NB4 (cell line): ENCODE results near the gene VWA2.

Experiments
- DNase-seq: peaks from one replicate; pipeline ENCODE4 v3.0.0; 2010; ENCODE audit warnings: low read depth
- H3K4me3 ChIP-seq: one replicate; pipeline ENCODE4 v1.5.1; 2011; ENCODE audit warnings: mild to moderate bottlenecking, low read depth, low read length, moderate library complexity
- MAX ChIP-seq: IDR thresholded peaks from 2 replicates; pipeline ENCODE4 v1.6.1; 2011; ENCODE audit warnings: low read depth, low read length
- MYC ChIP-seq: IDR thresholded peaks from 2 replicates; pipeline ENCODE4 v1.6.1; 2011; ENCODE audit warnings: low read depth, low read length
- POLR2A ChIP-seq: IDR thresholded peaks from 2 replicates; pipeline ENCODE4 v1.6.1; 2011; ENCODE audit warnings: mild to moderate bottlenecking; ENCODE audit not compliant: insufficient read length; ENCODE audit errors: extremely low read depth
- TF ChIP-seq, protein P1 (sequence below): IDR thresholded peaks from one replicate; pipeline ENCODE4 v1.5.1; 2012; ENCODE audit warnings: low read depth, low read length

The VWA2 gene

GRCh38 chr10:114293075-114293474 is 54.0 kb downstream of the VWA2 start:
- DNase-seq = no peak
- TF ChIP-seq, protein P1, sequence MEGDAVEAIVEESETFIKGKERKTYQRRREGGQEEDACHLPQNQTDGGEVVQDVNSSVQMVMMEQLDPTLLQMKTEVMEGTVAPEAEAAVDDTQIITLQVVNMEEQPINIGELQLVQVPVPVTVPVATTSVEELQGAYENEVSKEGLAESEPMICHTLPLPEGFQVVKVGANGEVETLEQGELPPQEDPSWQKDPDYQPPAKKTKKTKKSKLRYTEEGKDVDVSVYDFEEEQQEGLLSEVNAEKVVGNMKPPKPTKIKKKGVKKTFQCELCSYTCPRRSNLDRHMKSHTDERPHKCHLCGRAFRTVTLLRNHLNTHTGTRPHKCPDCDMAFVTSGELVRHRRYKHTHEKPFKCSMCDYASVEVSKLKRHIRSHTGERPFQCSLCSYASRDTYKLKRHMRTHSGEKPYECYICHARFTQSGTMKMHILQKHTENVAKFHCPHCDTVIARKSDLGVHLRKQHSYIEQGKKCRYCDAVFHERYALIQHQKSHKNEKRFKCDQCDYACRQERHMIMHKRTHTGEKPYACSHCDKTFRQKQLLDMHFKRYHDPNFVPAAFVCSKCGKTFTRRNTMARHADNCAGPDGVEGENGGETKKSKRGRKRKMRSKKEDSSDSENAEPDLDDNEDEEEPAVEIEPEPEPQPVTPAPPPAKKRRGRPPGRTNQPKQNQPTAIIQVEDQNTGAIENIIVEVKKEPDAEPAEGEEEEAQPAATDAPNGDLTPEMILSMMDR = no peak
- TF ChIP-seq MYC = no peak
- no peak for TF ChIP-seq MAX
- TF ChIP-seq POLR2A = no peak
- no peak overlapping the region for H3K4me3 ChIP-seq

DNA sequence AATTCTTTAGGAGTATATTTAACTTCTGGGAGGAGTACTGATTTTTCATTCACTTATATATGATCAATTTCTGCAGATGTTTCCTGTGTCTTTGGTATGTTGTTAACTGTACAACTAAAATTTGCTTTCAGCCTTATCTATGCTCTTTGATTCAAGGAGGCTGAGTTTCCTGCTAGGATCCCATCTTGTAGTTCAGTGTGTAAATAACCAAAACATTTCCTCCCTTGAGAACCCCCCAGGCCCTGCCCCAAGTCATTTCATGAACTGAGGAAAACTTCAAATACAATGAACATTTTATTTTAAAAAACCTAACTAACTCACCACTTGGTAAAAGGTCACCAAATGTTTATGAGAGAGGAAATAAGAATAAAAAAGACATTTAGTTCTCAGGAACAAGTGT is 55.5 kb downstream of the VWA2 start:
- no peak for DNase-seq
- no peak overlapping the region for H3K4me3 ChIP-seq
- TF ChIP-seq, protein P1 = no peak
- no peak for TF ChIP-seq MAX
- no peak for TF ChIP-seq MYC
- no peak for TF ChIP-seq POLR2A

GRCh38 chr10:114295393-114295792 is 56.3 kb downstream of the VWA2 start:
- H3K4me3 ChIP-seq = no peak overlapping the region
- no peak for DNase-seq
- no peak for TF ChIP-seq POLR2A
- TF ChIP-seq MAX = no peak
- TF ChIP-seq, protein P1 = no peak
- TF ChIP-seq MYC = no peak

DNA sequence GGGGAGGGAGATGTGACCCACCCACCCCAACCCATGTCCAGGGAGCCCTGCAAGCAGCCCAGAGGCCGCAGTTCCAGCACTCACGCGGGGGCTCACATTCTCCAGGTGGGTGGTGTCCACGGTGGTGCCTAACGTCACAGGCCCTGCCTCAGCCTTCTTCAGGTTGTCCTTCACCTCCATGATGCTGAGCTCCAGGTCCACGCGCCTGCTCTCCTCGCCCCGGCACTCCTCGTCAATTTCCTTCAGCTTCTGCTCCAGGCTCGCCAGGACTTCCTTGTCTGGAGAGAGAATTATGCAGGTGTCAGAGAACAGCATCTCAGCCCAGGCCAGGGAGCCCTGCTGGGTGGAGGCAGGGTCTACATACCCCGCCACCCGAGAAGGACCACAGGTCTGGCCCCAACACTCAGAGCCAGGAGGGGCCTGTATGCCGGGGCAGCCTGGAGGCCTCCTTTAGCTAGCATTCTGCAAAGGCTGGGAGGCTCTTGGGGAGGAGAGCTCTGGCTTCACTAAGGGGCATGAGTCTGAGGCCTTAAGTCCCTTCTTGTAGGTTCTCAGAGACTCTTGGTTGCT is 58.2 kb downstream of the VWA2 start:
- TF ChIP-seq POLR2A = no peak
- TF ChIP-seq MYC = no peak
- no peak for TF ChIP-seq MAX
- TF ChIP-seq, protein P1 = no peak
- no peak for DNase-seq
- H3K4me3 ChIP-seq = no peak overlapping the region

DNA sequence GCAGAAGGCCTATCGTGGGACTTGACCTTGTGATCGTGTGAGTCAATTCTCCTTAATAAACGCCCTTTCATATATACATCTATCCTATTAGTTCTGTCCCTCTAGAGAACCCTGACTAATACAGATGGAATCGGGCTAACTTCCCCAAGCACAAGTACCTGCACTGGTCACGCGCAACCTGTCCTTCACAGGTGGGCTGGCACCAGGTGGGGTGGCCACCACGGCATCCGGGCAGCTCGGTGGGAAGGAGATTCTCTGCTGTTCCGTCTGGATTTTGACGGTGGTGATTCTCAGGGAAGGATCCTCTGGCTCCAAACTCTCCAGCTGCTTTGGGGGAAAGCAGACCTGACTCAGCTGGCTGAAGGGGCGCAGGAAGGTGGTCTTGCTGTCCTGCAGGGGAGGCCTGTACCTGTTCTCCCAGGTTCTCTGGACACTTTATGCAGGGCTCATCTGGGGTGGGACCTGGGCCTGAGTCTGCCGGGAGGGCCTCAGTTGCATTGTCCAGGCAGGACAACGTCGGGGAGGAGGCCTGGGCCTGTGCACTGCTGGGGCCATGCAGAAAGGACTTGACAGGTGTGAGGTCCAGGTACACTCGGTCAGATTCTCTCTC is 61.1 kb downstream of the VWA2 start:
- no peak for DNase-seq
- H3K4me3 ChIP-seq = no peak overlapping the region
- TF ChIP-seq MAX = no peak
- TF ChIP-seq POLR2A = no peak
- TF ChIP-seq, protein P1 = no peak
- TF ChIP-seq MYC = no peak

- TF ChIP-seq POLR2A (no peak), MYC (no peak), MAX (no peak)
- TF ChIP-seq, protein P1 = no peak
- H3K4me3 ChIP-seq = no peak overlapping the region
- no peak for DNase-seq
Observed at GRCh38 chr10:114301177-114301576, 62.1 kb downstream of the VWA2 start.
